H1 (cell line): ENCODE results near the gene SGPP2. TPM values are rescaled to one million over a fixed set of nuclear protein-coding genes. Genes with fewer than 3 reads are reported as not detected.

ENCODE experiments used
- CTCF ChIA-PET: fragments of 300-600 bp; sonication (Branson Sonifier 250); formaldehyde crosslinking; loops from one replicate; lab custom pipeline; 2021; ENCODE audit not compliant: partially characterized antibody; lab: Charles Lee
- POLR2A ChIA-PET: fragments of 300-600 bp; sonication (Branson Sonifier 250); formaldehyde crosslinking; loops from one replicate; lab custom pipeline; 2021; ENCODE audit warnings: inconsistent platforms; ENCODE audit not compliant: partially characterized antibody; lab: Charles Lee
- DNase-seq, 2 experiments: peaks; one replicate each; pipeline versions ENCODE4 v3.0.0 to v3.0.0-alpha.2; 2010 to 2022; ENCODE audit warnings: low spot score in 2 of 2, low read depth in 1 of 2, mixed read lengths in 1 of 2
- FAIRE-seq: peaks from 2 replicates; lab custom pipeline; 2011; peaks lifted over from hg19 to GRCh38; lab: Jason Lieb, UNC
- H2AFZ ChIP-seq: 2 replicates; pipeline ENCODE4 v1.8.1; 2012; ENCODE audit warnings: low read length, inconsistent platforms
- H2AK5ac ChIP-seq: 2 replicates; pipeline ENCODE4 v1.6.1; 2013; ENCODE audit warnings: low read depth, low read length
- H2BK120ac ChIP-seq: replicated peaks from 2 replicates; pipeline ENCODE3; 2013; ENCODE audit warnings: low read depth, low read length, inconsistent platforms
- H2BK12ac ChIP-seq: 2 replicates; pipeline ENCODE4 v1.6.1; 2013; ENCODE audit warnings: low read depth, low read length
- H2BK15ac ChIP-seq: 2 replicates; pipeline ENCODE4 v1.6.1; 2013; ENCODE audit warnings: low read length
- H2BK20ac ChIP-seq: 2 replicates; pipeline ENCODE4 v1.6.1; 2013; ENCODE audit warnings: low read length
- H2BK5ac ChIP-seq: 2 replicates; pipeline ENCODE4 v1.6.1; 2013; ENCODE audit warnings: low read depth, low read length
- H3K14ac ChIP-seq: 2 replicates; pipeline ENCODE4 v1.6.1; 2013; ENCODE audit warnings: inconsistent platforms; ENCODE audit not compliant: insufficient read length
- H3K18ac ChIP-seq: 2 replicates; pipeline ENCODE4 v1.6.1; 2013; ENCODE audit warnings: low read length; ENCODE audit errors: extremely low read depth
- H3K23ac ChIP-seq: 2 replicates; pipeline ENCODE4 v1.6.1; 2013; ENCODE audit warnings: inconsistent platforms; ENCODE audit not compliant: insufficient read length
- H3K23me2 ChIP-seq: 2 replicates; pipeline ENCODE4 v1.6.1; 2013; ENCODE audit warnings: low read depth, low read length
- H3K27ac ChIP-seq: 2 replicates; pipeline ENCODE4 v1.6.1; 2011; ENCODE audit warnings: low read depth, low read length, inconsistent platforms
- H3K27me3 ChIP-seq, 4 experiments: replicated peaks in 1 of 4; 1 replicate in 1 of 4; 2 replicates in 3 of 4; pipeline versions ENCODE4 v1.6.1 to v1.8.1; 2011 to 2013; ENCODE audit warnings: low read length in 3 of 4, mild to moderate bottlenecking in 3 of 4, inconsistent platforms in 2 of 4, mixed read lengths in 2 of 4, moderate library complexity in 1 of 4; ENCODE audit not compliant: control insufficient read depth in 3 of 4, insufficient read depth in 3 of 4; ENCODE audit errors: extremely low read depth in 1 of 4
- H3K36me3 ChIP-seq, 4 experiments: 2 replicates each; pipeline versions ENCODE4 v1.6.1 to v1.8.1; 2011 to 2013; ENCODE audit warnings: mild to moderate bottlenecking in 4 of 4, low read length in 3 of 4, moderate library complexity in 2 of 4, control low read depth in 1 of 4, inconsistent platforms in 1 of 4; ENCODE audit not compliant: insufficient read depth in 4 of 4, control insufficient read depth in 2 of 4
- H3K4ac ChIP-seq: replicated peaks from 2 replicates; pipeline ENCODE3; 2013; ENCODE audit warnings: low read length, low read depth, mixed read lengths, inconsistent platforms; ENCODE audit not compliant: insufficient read length
- H3K4me1 ChIP-seq, 4 experiments: replicated peaks in 1 of 4; 1 replicate in 1 of 4; 2 replicates in 3 of 4; pipeline versions ENCODE4 v1.6.1 to v1.8.1; 2011 to 2013; ENCODE audit warnings: low read length in 3 of 4, inconsistent platforms in 2 of 4, mixed read lengths in 1 of 4; ENCODE audit not compliant: insufficient read depth in 4 of 4, control insufficient read depth in 3 of 4
- H3K4me2 ChIP-seq, 2 experiments: 2 replicates each; pipeline versions ENCODE4 v1.6.1 to v1.8.1; 2011 to 2013; ENCODE audit warnings: low read depth in 2 of 2, low read length in 2 of 2, control low read depth in 1 of 2, inconsistent platforms in 1 of 2, mild to moderate bottlenecking in 1 of 2; ENCODE audit not compliant: insufficient read depth in 1 of 2
- H3K4me3 ChIP-seq, 4 experiments: fragments of 200-600, 300-600 bp in 1 of 4; sonication (generic), shearing (Covaris generic), sonication (Bioruptor Twin) in 1 of 4; 2 replicates each; pipeline versions ENCODE4 v1.5.1 to v1.8.1; 2011 to 2016; ENCODE audit warnings: low read length in 4 of 4, low read depth in 3 of 4, control low read depth in 2 of 4, inconsistent platforms in 2 of 4, mild to moderate bottlenecking in 2 of 4, mixed read lengths in 1 of 4, moderate library complexity in 1 of 4; ENCODE audit not compliant: insufficient read depth in 2 of 4; ENCODE audit errors: extremely low read depth in 1 of 4
- H3K56ac ChIP-seq: replicated peaks from 2 replicates; pipeline ENCODE3; 2013; ENCODE audit warnings: low read depth, mild to moderate bottlenecking, mixed read lengths, low read length, inconsistent platforms; ENCODE audit not compliant: insufficient read length
- H3K79me1 ChIP-seq: 2 replicates; pipeline ENCODE4 v1.6.1; 2013; ENCODE audit warnings: low read depth, low read length, control low read depth
- H3K79me2 ChIP-seq, 2 experiments: 2 replicates each; pipeline versions ENCODE4 v1.6.1 to v1.8.1; 2012 to 2013; ENCODE audit warnings: low read length in 2 of 2, mild to moderate bottlenecking in 2 of 2, inconsistent platforms in 1 of 2; ENCODE audit not compliant: insufficient read depth in 2 of 2, control insufficient read depth in 1 of 2
- H3K9ac ChIP-seq, 4 experiments: replicated peaks in 1 of 4; 1 replicate in 1 of 4; 2 replicates in 3 of 4; pipeline versions ENCODE4 v1.6.1 to v1.8.1; 2011 to 2013; ENCODE audit warnings: low read depth in 3 of 4, low read length in 3 of 4, control low read depth in 2 of 4, mild to moderate bottlenecking in 2 of 4, moderate library complexity in 2 of 4, inconsistent platforms in 1 of 4; ENCODE audit errors: extremely low read depth in 1 of 4
- H3K9me3 ChIP-seq, 2 experiments: 2 replicates each; pipeline versions ENCODE4 v1.6.1 to v1.8.1; 2012 to 2013; ENCODE audit warnings: mild to moderate bottlenecking in 2 of 2, moderate library complexity in 2 of 2, control low read depth in 1 of 2, inconsistent platforms in 1 of 2, low read depth in 1 of 2, low read length in 1 of 2, mixed read lengths in 1 of 2; ENCODE audit not compliant: insufficient read depth in 2 of 2
- H4K20me1 ChIP-seq, 2 experiments: replicated peaks in 1 of 2; 2 replicates each; pipeline versions ENCODE3 to v1.8.1; 2011 to 2013; ENCODE audit warnings: inconsistent platforms in 2 of 2, low read length in 2 of 2, mild to moderate bottlenecking in 1 of 2; ENCODE audit not compliant: insufficient read depth in 2 of 2, control insufficient read depth in 1 of 2
- H4K5ac ChIP-seq: 2 replicates; pipeline ENCODE4 v1.6.1; 2013; ENCODE audit warnings: low read length, low read depth, mixed read lengths, inconsistent platforms; ENCODE audit not compliant: insufficient read length
- H4K8ac ChIP-seq: 2 replicates; pipeline ENCODE4 v1.8.0; 2013; ENCODE audit warnings: mild to moderate bottlenecking, moderate library complexity, low read length, inconsistent platforms; ENCODE audit not compliant: insufficient read depth; ENCODE audit errors: extremely low read depth
- H4K91ac ChIP-seq: replicated peaks from 2 replicates; pipeline ENCODE3; 2013; ENCODE audit warnings: low read length, mixed read lengths, inconsistent platforms; ENCODE audit not compliant: insufficient read length
- CTBP2 ChIP-seq: IDR thresholded peaks from 2 replicates; pipeline ENCODE4 v1.7.0; 2011; ENCODE audit warnings: borderline replicate concordance, mild to moderate bottlenecking, moderate library complexity, mixed read lengths, low read length; ENCODE audit not compliant: insufficient read depth, insufficient read length
- JUND ChIP-seq: IDR thresholded peaks from 2 replicates; pipeline ENCODE4 v1.6.1; 2011; ENCODE audit warnings: mild to moderate bottlenecking, improper control_type of control experiment, low read length
- KDM4A ChIP-seq: IDR thresholded peaks from one replicate; pipeline ENCODE4 v1.7.1; 2012; ENCODE audit warnings: low read depth, mild to moderate bottlenecking, moderate library complexity, low read length, inconsistent platforms; ENCODE audit not compliant: severe bottlenecking
- POLR2A ChIP-seq, 2 experiments: IDR thresholded peaks; 1 replicate in 1 of 2; 2 replicates in 1 of 2; pipeline ENCODE4 v1.6.1; 2011; ENCODE audit warnings: low read depth in 2 of 2, low read length in 2 of 2, mild to moderate bottlenecking in 2 of 2; ENCODE audit errors: control extremely low read depth in 1 of 2
- POLR2AphosphoS5 ChIP-seq: IDR thresholded peaks from 2 replicates; pipeline ENCODE4 v1.6.1; 2011; ENCODE audit warnings: low read depth, low read length
- RFX5 ChIP-seq: IDR thresholded peaks from 2 replicates; pipeline ENCODE4 v1.6.1; 2011; ENCODE audit warnings: low read depth, low read length, improper control_type of control experiment, borderline replicate concordance
- SIRT6 ChIP-seq: IDR thresholded peaks from one replicate; pipeline ENCODE4 v1.7.1; 2012; ENCODE audit warnings: low read length, inconsistent platforms
- WGBS, 2 experiments: shearing (Covaris generic) in 1 of 2; methylation state at CpG; one replicate each; pipeline versions ENCODE4 v1.1.6 to v1.1.7; 2013 to 2015; ENCODE audit warnings: low lambda C conversion rate in 2 of 2, mixed read lengths in 2 of 2, inconsistent platforms in 1 of 2, low coverage in 1 of 2, missing lambda C conversion rate in 1 of 2; ENCODE audit not compliant: insufficient replicate concordance in 2 of 2, insufficient coverage in 1 of 2, insufficient read length in 1 of 2; ENCODE audit errors: extremely low coverage in 1 of 2, missing lambda C conversion rate in 1 of 2; 5-methylcytosine and 5-hydroxymethylcytosine counted together
- polyA plus RNA-seq, 7 experiments: library from polyadenylated mRNA; depleted of rRNA in 3 of 7; stranded (reverse) in 5 of 7; unstranded in 2 of 7; fragments of >200 nt in 5 of 7; fragments of 200-250 nt in 2 of 7; gene quantifications; 1 replicate in 5 of 7; 2 replicates in 1 of 7; 4 replicates in 1 of 7; pipeline versions ENCODE4 v1.2.1 to v1.2.3, GENCODE V29; 2011 to 2013; ENCODE audit warnings: missing spikeins in 2 of 7, mixed read lengths in 2 of 7
- total RNA-seq: library from RNA; stranded (reverse); fragmentation: NEBNext Ultra II Directional; extraction: Animal tissue kit (Norgen Biotek cat#: 25700); gene quantifications from 2 replicates; pipeline ENCODE4 v1.2.1, GENCODE V29; 2021
- TF ChIP-seq, protein P1 (sequence below): IDR thresholded peaks from 2 replicates; pipeline ENCODE4 v1.6.1; 2011; ENCODE audit warnings: low read depth, mild to moderate bottlenecking, low read length; ENCODE audit not compliant: insufficient read depth

SGPP2 gene
- total and polyA plus RNA-seq, 2 of the 8 experiments (the other 6 are each of a cell fraction or from before 2014, with no cell fraction given) = 0.29 TPM; not detected in 1

DNA sequence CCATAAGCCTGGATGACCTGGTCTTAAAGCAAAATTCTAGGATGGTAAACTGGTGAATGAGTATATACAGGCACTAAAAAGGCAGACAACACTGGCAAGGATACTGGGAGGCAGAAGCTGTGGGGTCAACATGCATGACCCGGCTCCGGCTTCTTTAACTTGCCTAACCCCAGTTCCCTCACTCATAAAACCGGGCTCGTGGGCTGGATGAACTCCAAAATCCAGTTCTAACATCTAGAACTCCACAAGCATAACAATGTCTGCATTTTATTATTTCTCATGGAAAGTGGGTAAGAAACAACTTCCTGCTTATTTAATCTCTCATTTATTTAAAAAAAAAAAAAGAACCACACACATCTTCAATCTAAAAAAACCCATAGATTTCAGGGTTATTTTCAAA is 174.3 kb downstream of the SGPP2 start:
- Histone ChIP-seq H4K8ac (no peak overlapping the region), H3K23ac (no peak overlapping the region), H2BK20ac (no peak overlapping the region), H2AK5ac (no peak overlapping the region), H2BK15ac (no peak overlapping the region), H3K79me2 (no peaks in the 10 kb centered on the region), H4K20me1 (peaks cover 1 to 2% of the 10 kb centered on the region in 2 experiments), H4K91ac (no peak overlapping the region), H2BK12ac (no peak overlapping the region), H3K79me1 (no peaks in the 10 kb centered on the region), H3K9me3 (no peaks in the 10 kb centered on the region), H3K27ac (no peak overlapping the region), H2BK120ac (no peak overlapping the region), H2AFZ (no peak overlapping the region), H2BK5ac (no peak overlapping the region), H3K4me2 (no peak overlapping the region), H3K4me1 (no peaks in the 10 kb centered on the region), H3K27me3 (no peaks in the 10 kb centered on the region), H3K4ac (no peak overlapping the region), H3K23me2 (no peaks in the 10 kb centered on the region), H3K56ac (no peak overlapping the region), H3K9ac (no peak overlapping the region), H3K18ac (no peak overlapping the region), H4K5ac (no peak overlapping the region), H3K4me3 (no peak overlapping the region), H3K14ac (no peak overlapping the region), H3K36me3 (peaks cover 6 to 32% (median 13%) of the 10 kb centered on the region in 4 experiments; a peak in 6 of 8 replicates)
- DNase-seq (no peak), FAIRE-seq (no peak)
- ChIA-PET POLR2A (no interaction called here), CTCF (interaction anchor here (1.3 to 1.6 kb wide), 4 partner anchors 14 to 36 kb away, joined by 3 to 4 read pairs (median 3); no protein-coding TSS in a partner anchor)
- WGBS, 2 experiments = 93% methylated on average over 4 of the region's 4 CpGs; no CpG with 5 or more reads in 1 of the 2 experiments
- TF ChIP-seq POLR2AphosphoS5 = no peak
- TF ChIP-seq SIRT6 = no peak
- TF ChIP-seq RFX5 = no peak
- TF ChIP-seq POLR2A (IDR thresholded peaks at IDR 0.05; ENCODE audit: control extremely low read depth in 1 of 2, low read depth in 2 of 2, low read length in 2 of 2) = no peak
- no peak for TF ChIP-seq KDM4A
- TF ChIP-seq JUND = no peak
- TF ChIP-seq CTBP2 = no peak
- TF ChIP-seq, protein P1, sequence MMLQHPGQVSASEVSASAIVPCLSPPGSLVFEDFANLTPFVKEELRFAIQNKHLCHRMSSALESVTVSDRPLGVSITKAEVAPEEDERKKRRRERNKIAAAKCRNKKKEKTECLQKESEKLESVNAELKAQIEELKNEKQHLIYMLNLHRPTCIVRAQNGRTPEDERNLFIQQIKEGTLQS = no peak
